KMS-11 (cell line): ENCODE data around the gene RFX8.

Experiments used
- H2AFZ ChIP-seq: fragments of 200-600 bp; sonication (generic); 2 replicates; pipeline ENCODE4 v1.6.1; 2016; ENCODE audit warnings: antibody characterized with exemption, mixed run types, low read depth
- H3K27ac ChIP-seq: fragments of 200-600 bp; sonication (generic); 2 replicates; pipeline ENCODE4 v1.6.1; 2016; ENCODE audit warnings: mild to moderate bottlenecking, mixed run types
- H3K27me3 ChIP-seq: fragments of 200-600 bp; sonication (generic); 2 replicates; pipeline ENCODE4 v1.6.1; 2017; ENCODE audit warnings: mild to moderate bottlenecking, low read depth, mixed run types, moderate library complexity; ENCODE audit not compliant: insufficient read depth
- H3K36me3 ChIP-seq: fragments of 200-600 bp; sonication (generic); 2 replicates; pipeline ENCODE4 v1.6.1; 2017; ENCODE audit warnings: mild to moderate bottlenecking, mixed run types; ENCODE audit not compliant: insufficient read depth
- H3K4me1 ChIP-seq: fragments of 200-600 bp; sonication (generic); 2 replicates; pipeline ENCODE4 v1.6.1; 2016; ENCODE audit warnings: mild to moderate bottlenecking, low read depth, mixed run types; ENCODE audit not compliant: poor library complexity, severe bottlenecking
- H3K4me2 ChIP-seq: fragments of 200-600 bp; sonication (generic); 2 replicates; pipeline ENCODE4 v1.7.0; 2016; ENCODE audit warnings: mild to moderate bottlenecking, mixed run types
- H3K4me3 ChIP-seq: fragments of 200-600 bp; sonication (generic); IDR thresholded peaks from 2 replicates; pipeline ENCODE4 v1.6.1; 2017; ENCODE audit warnings: low read depth, low read length, mixed read lengths; ENCODE audit not compliant: insufficient read depth
- H3K79me2 ChIP-seq: fragments of 200-600 bp; sonication (generic); 2 replicates; pipeline ENCODE4 v1.6.1; 2016; ENCODE audit warnings: low read depth, mixed run types; ENCODE audit not compliant: insufficient read depth
- H3K9ac ChIP-seq: fragments of 200-600 bp; sonication (generic); 2 replicates; pipeline ENCODE4 v1.6.1; 2016; ENCODE audit warnings: mild to moderate bottlenecking, mixed run types
- H4K20me1 ChIP-seq: fragments of 200-600 bp; sonication (generic); 2 replicates; pipeline ENCODE4 v1.6.1; 2016; ENCODE audit warnings: mild to moderate bottlenecking, mixed run types; ENCODE audit not compliant: insufficient read depth
- CTCF ChIP-seq: fragments of 200-600 bp; sonication (generic); conservative IDR thresholded peaks from 2 replicates; pipeline ENCODE4 v1.6.1; 2017; ENCODE audit warnings: low read depth, mild to moderate bottlenecking, antibody characterized with exemption, low read length, moderate library complexity, mixed read lengths

The RFX8 gene

GRCh38 chr2:101396316-101396717 lies 78.6 kb downstream of the RFX8 start:
- H2AFZ ChIP-seq, result no peak overlapping the region
- H3K9ac ChIP-seq, result no peak overlapping the region
- no peaks in the 10 kb centered on the region for H3K4me1 ChIP-seq
- TF ChIP-seq CTCF, result no peak
- H3K4me3 ChIP-seq, result no peak overlapping the region
- H4K20me1 ChIP-seq, result no peaks in the 10 kb centered on the region
- no peaks in the 10 kb centered on the region for H3K79me2 ChIP-seq
- H3K27ac ChIP-seq, result no peak overlapping the region
- no peaks in the 10 kb centered on the region for H3K27me3 ChIP-seq
- H3K36me3 ChIP-seq, result no peaks in the 10 kb centered on the region
- no peak overlapping the region for H3K4me2 ChIP-seq

GRCh38 chr2:101395545-101396315 lies 79.2 kb downstream of the RFX8 start:
- Histone ChIP-seq H3K36me3 (no peaks in the 10 kb centered on the region), H3K4me1 (no peaks in the 10 kb centered on the region), H3K4me2 (no peak overlapping the region), H3K27me3 (no peaks in the 10 kb centered on the region), H3K9ac (no peak overlapping the region), H2AFZ (no peak overlapping the region), H3K4me3 (no peak overlapping the region), H4K20me1 (no peaks in the 10 kb centered on the region), H3K27ac (no peak overlapping the region), H3K79me2 (no peaks in the 10 kb centered on the region)
- no peak for TF ChIP-seq CTCF

- Histone ChIP-seq H3K4me3 (no peak overlapping the region), H3K9ac (no peak overlapping the region), H3K79me2 (no peaks in the 10 kb centered on the region), H4K20me1 (no peaks in the 10 kb centered on the region), H3K27ac (no peak overlapping the region), H2AFZ (no peak overlapping the region), H3K36me3 (no peaks in the 10 kb centered on the region), H3K4me1 (no peaks in the 10 kb centered on the region), H3K27me3 (no peaks in the 10 kb centered on the region), H3K4me2 (no peak overlapping the region)
- no peak for TF ChIP-seq CTCF
Observed at GRCh38 chr2:101388232-101388631, 86.7 kb downstream of the RFX8 start.

- Histone ChIP-seq H4K20me1 (no peaks in the 10 kb centered on the region), H3K36me3 (no peaks in the 10 kb centered on the region), H3K27ac (no peak within 1 kb of the TSS), H3K4me1 (no peaks in the 10 kb centered on the region), H3K79me2 (no peaks in the 10 kb centered on the region), H3K4me2 (no peak within 1 kb of the TSS), H2AFZ (no peak within 1 kb of the TSS), H3K4me3 (no peak within 1 kb of the TSS), H3K9ac (no peak within 1 kb of the TSS), H3K27me3 (no peaks in the 10 kb centered on the region)
- no peak for TF ChIP-seq CTCF
Observed at GRCh38 chr2:101387151-101387834, 87.6 kb downstream of the RFX8 start, which contains the start of gene CREG2. CREG2 (minus strand) TSS chr2:101387503; CDS start chr2:101387457, 46 bp downstream.
